ENCODE results near the gene MGAT3. TPM values are rescaled to one million over a fixed set of nuclear protein-coding genes. Genes with fewer than 3 reads are reported as not detected.
"Not testable (repeated sequence)": the region's sequence is repeated elsewhere in the genome, so short reads cannot be mapped to it uniquely, and the experiment has no call there.

MGAT3 gene
- polyA plus RNA-seq, 3 donors, result 0.03 TPM; not detected in 2

DNA sequence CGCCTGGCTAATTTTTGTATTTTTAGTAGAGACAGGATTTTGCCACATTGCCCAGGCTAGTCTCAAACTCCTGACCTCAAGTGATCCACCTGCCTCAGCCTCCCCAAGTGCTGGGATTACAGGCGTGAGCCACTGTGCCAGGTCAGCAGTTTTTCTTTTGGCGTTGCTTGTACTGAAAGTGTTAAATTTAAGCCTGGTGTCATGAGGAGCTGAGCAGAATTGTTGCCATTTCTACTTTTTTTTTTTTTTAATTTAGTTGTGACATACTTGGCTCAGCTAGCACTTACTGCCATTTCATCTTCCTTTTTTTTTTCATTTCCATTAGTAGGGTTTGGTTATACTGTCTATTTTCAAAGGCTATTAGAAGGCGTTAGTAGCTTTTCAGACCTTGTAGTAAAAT lies 46.5 kb upstream of the MGAT3 start:
- no CpG with 5 or more reads among the region's 4 CpGs for WGBS (ENCODE audit: insufficient coverage)
- H3K36me3 ChIP-seq (replicated peaks in 1 of 2; ENCODE audit: control insufficient read depth in 1 of 2, insufficient read depth in 2 of 2, low read length in 2 of 2), result peaks cover 8 to 16% of the 10 kb centered on the region in 2 donors
- TF ChIP-seq, protein P1, sequence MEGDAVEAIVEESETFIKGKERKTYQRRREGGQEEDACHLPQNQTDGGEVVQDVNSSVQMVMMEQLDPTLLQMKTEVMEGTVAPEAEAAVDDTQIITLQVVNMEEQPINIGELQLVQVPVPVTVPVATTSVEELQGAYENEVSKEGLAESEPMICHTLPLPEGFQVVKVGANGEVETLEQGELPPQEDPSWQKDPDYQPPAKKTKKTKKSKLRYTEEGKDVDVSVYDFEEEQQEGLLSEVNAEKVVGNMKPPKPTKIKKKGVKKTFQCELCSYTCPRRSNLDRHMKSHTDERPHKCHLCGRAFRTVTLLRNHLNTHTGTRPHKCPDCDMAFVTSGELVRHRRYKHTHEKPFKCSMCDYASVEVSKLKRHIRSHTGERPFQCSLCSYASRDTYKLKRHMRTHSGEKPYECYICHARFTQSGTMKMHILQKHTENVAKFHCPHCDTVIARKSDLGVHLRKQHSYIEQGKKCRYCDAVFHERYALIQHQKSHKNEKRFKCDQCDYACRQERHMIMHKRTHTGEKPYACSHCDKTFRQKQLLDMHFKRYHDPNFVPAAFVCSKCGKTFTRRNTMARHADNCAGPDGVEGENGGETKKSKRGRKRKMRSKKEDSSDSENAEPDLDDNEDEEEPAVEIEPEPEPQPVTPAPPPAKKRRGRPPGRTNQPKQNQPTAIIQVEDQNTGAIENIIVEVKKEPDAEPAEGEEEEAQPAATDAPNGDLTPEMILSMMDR (IDR thresholded peaks at IDR 0.05), result no peak
- intact Hi-C loops (cut with micrococcal nuclease), result no loop called here
- Mint-ChIP-seq H3K4me3 (peak overlapping the region; percentile 57 to 74), H3K36me3 (peaks cover 17 to 19% of the 10 kb centered on the region in 2 donors), H3K4me1 (peaks cover 82% of the 10 kb centered on the region), H3K27ac (peak overlapping the region; percentile 91 to 98 (median 95)), H3K9me3 (no peaks in the 10 kb centered on the region), H3K27me3 (ENCODE audit: low read depth in 3 of 3) (no peaks in the 10 kb centered on the region)
- peaks cover 84% of the 10 kb centered on the region for H3K79me2 ChIP-seq (ENCODE audit: insufficient read depth, low read length)
- peaks cover 10% of the 10 kb centered on the region for H4K20me1 ChIP-seq (ENCODE audit: insufficient read depth, low read length)
- peak overlapping the region in 1 of 3 experiments; percentile 46 for H3K4me3 ChIP-seq (replicated peaks in 1 of 3; ENCODE audit: low read depth in 2 of 3, low read length in 3 of 3)
- H3K4me2 ChIP-seq (replicated peaks; ENCODE audit: extremely low read depth, low read length, poor library complexity, severe bottlenecking), result peak overlapping the region; percentile 61
- H3K27ac ChIP-seq (ENCODE audit: low read depth in 1 of 2, low read length in 2 of 2), result peak overlapping the region; percentile 66 to 80
- no peaks in the 10 kb centered on the region for H3K27me3 ChIP-seq (ENCODE audit: control insufficient read depth in 2 of 2, insufficient read depth in 2 of 2, low read length in 2 of 2)
- no peak overlapping the region for H3K9ac ChIP-seq (ENCODE audit: insufficient read depth, low read length, poor library complexity, severe bottlenecking)
- H2AFZ ChIP-seq (ENCODE audit: insufficient read depth, low read depth, low read length, poor library complexity, severe bottlenecking), result no peak overlapping the region
- peak; percentile 40 to 59 (median 51) for DNase-seq
- H3K9me3 ChIP-seq (replicated peaks in 1 of 2; ENCODE audit: control insufficient read depth in 1 of 2, insufficient read depth in 1 of 2, low read length in 2 of 2), result no peaks in the 10 kb centered on the region
- peaks cover 71 to 81% of the 10 kb centered on the region in 2 donors for H3K4me1 ChIP-seq (ENCODE audit: control insufficient read depth in 1 of 2, insufficient read depth in 2 of 2, low read length in 2 of 2)

DNA sequence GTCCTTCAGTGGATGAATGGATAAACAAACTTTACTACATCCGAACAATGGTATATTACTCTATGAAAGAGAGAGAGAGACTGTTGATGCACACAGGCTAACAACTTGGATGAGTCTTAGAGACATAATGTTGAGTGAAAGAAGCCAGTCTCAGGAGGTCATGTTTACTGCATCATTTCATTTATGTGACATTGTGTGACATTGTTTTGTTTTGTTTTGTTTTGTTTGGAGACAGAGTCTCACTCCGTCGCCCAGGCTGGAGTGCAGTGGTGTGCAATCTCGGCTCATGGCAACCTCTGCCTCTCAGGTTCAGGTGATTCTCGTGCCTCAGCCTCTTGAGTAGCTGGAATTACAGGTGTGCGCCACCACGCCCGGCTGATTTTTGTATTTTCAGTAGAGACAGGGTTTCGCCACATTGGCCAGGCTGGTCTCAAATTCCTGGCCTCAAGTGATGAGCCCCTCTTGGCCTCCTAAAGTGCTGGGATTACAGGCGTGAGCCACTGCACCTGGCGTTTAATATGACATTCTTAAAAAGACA lies 44.9 kb upstream of the MGAT3 start:
- H3K4me2 ChIP-seq (replicated peaks; ENCODE audit: extremely low read depth, low read length, poor library complexity, severe bottlenecking), result peak overlapping the region; percentile 68
- H3K4me3 ChIP-seq (replicated peaks in 1 of 3; ENCODE audit: low read depth in 2 of 3, low read length in 3 of 3), result peak overlapping the region in 1 of 3 experiments; percentile 59
- H3K9me3 Mint-ChIP-seq; H2AFZ ChIP-seq (ENCODE audit: insufficient read depth, low read depth, low read length, poor library complexity, severe bottlenecking); H3K9me3 ChIP-seq (replicated peaks in 1 of 2; ENCODE audit: control insufficient read depth in 1 of 2, insufficient read depth in 1 of 2, low read length in 2 of 2); H3K9ac ChIP-seq (ENCODE audit: insufficient read depth, low read length, poor library complexity, severe bottlenecking); H4K20me1 ChIP-seq (ENCODE audit: insufficient read depth, low read length); H3K27me3 ChIP-seq (ENCODE audit: control insufficient read depth in 2 of 2, insufficient read depth in 2 of 2, low read length in 2 of 2); H3K27me3 Mint-ChIP-seq (ENCODE audit: low read depth in 3 of 3); intact Hi-C loops (cut with micrococcal nuclease); DNase-seq: not testable (repeated sequence)
- H3K36me3 ChIP-seq (replicated peaks in 1 of 2; ENCODE audit: control insufficient read depth in 1 of 2, insufficient read depth in 2 of 2, low read length in 2 of 2), result peaks cover 18 to 22% of the 10 kb centered on the region in 2 donors
- peaks cover 78% of the 10 kb centered on the region for H3K4me1 Mint-ChIP-seq
- H3K27ac Mint-ChIP-seq, result peak overlapping the region; percentile 88 to 95 (median 95)
- H3K4me1 ChIP-seq (ENCODE audit: control insufficient read depth in 1 of 2, insufficient read depth in 2 of 2, low read length in 2 of 2), result peaks cover 71 to 81% of the 10 kb centered on the region in 2 donors
- H3K4me3 Mint-ChIP-seq, result peak overlapping the region in 1 of 2 donors; percentile 81
- H3K36me3 Mint-ChIP-seq, result peaks cover 21 to 24% of the 10 kb centered on the region in 2 donors
- WGBS (ENCODE audit: insufficient coverage), result 50% methylated on average over 10 of the region's 11 CpGs
- peak overlapping the region; percentile 68 to 80 for H3K27ac ChIP-seq (ENCODE audit: low read depth in 1 of 2, low read length in 2 of 2)
- H3K79me2 ChIP-seq (ENCODE audit: insufficient read depth, low read length), result peaks cover 73% of the 10 kb centered on the region

DNA sequence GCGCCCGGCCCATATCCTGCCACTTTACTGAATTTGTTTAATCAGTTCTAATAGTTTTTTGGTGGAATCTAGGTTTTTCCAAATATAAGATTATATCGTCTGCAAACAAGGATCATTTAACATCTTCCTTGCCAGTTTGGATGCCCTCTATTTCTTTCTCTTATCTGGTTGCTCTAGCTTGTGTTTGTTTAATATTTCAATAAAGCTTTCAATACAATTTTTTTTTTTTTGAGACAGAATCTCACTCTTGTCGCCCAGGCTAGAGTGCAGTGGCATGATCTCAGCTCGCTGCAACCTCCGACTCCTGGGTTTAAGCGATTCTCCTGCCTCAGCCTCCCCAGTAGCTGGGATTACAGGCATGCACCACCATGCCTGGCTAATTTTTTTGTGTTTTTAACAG lies 43.6 kb upstream of the MGAT3 start:
- intact Hi-C loops (cut with micrococcal nuclease); DNase-seq; H3K27me3 Mint-ChIP-seq (ENCODE audit: low read depth in 3 of 3); H3K27me3 ChIP-seq (ENCODE audit: control insufficient read depth in 2 of 2, insufficient read depth in 2 of 2, low read length in 2 of 2); H3K9ac ChIP-seq (ENCODE audit: insufficient read depth, low read length, poor library complexity, severe bottlenecking); H3K9me3 ChIP-seq (replicated peaks in 1 of 2; ENCODE audit: control insufficient read depth in 1 of 2, insufficient read depth in 1 of 2, low read length in 2 of 2); H2AFZ ChIP-seq (ENCODE audit: insufficient read depth, low read depth, low read length, poor library complexity, severe bottlenecking); H3K9me3 Mint-ChIP-seq; H4K20me1 ChIP-seq (ENCODE audit: insufficient read depth, low read length): not testable (repeated sequence)
- Histone ChIP-seq H3K79me2 (ENCODE audit: insufficient read depth, low read length) (peaks cover 60% of the 10 kb centered on the region), H3K4me2 (replicated peaks; ENCODE audit: extremely low read depth, low read length, poor library complexity, severe bottlenecking) (peak overlapping the region; percentile 68), H3K4me1 (ENCODE audit: control insufficient read depth in 1 of 2, insufficient read depth in 2 of 2, low read length in 2 of 2) (peaks cover 61 to 69% of the 10 kb centered on the region in 2 donors), H3K36me3 (replicated peaks in 1 of 2; ENCODE audit: control insufficient read depth in 1 of 2, insufficient read depth in 2 of 2, low read length in 2 of 2) (peaks cover 29 to 35% of the 10 kb centered on the region in 2 donors), H3K4me3 (replicated peaks in 1 of 3; ENCODE audit: low read depth in 2 of 3, low read length in 3 of 3) (peak overlapping the region in 1 of 3 experiments; percentile 59), H3K27ac (ENCODE audit: low read depth in 1 of 2, low read length in 2 of 2) (peak overlapping the region; percentile 53 to 80)
- Mint-ChIP-seq H3K27ac (peak overlapping the region; percentile 57 to 93 (median 86)), H3K4me3 (peak overlapping the region; percentile 59 to 77), H3K4me1 (peaks cover 65% of the 10 kb centered on the region), H3K36me3 (peaks cover 33 to 37% of the 10 kb centered on the region in 2 donors)
- 85% methylated on average over 4 of the region's 7 CpGs for WGBS (ENCODE audit: insufficient coverage)
